T-helper 17 cell (primary cell): ENCODE results near the gene MAPK8IP2. TPM values are rescaled to one million over a fixed set of nuclear protein-coding genes. Genes with fewer than 3 reads are reported as not detected.

Source experiments
- ATAC-seq: fragments of 150-1000 bp; cut with Tn5 transposase; 2 replicates; pipeline ENCODE4 v1.10.0; 2021; ENCODE audit warnings: mild to moderate bottlenecking, moderate library complexity
- DNase-seq, 3 donors: peaks; one replicate each; pipeline versions ENCODE4 v3.0.0 to v3.0.0-alpha.2; 2020 to 2021
- H3K9me3 ChIP-seq: one replicate; pipeline ENCODE4 v1.7.0; 2013; ENCODE audit warnings: low read length, mild to moderate bottlenecking; ENCODE audit not compliant: control insufficient read depth, poor library complexity, severe bottlenecking
- H3K27ac Mint-ChIP-seq: one replicate; pipeline ENCODE4 v1.8.0; 2022; ENCODE audit warnings: mild to moderate bottlenecking, moderate library complexity, mixed read lengths
- H3K27me3 Mint-ChIP-seq: one replicate; pipeline ENCODE4 v1.8.0; 2022; ENCODE audit warnings: mixed read lengths
- H3K36me3 Mint-ChIP-seq: one replicate; pipeline ENCODE4 v1.8.0; 2022; ENCODE audit warnings: low read depth, mixed read lengths
- H3K4me1 Mint-ChIP-seq: one replicate; pipeline ENCODE4 v1.8.0; 2022; ENCODE audit warnings: mild to moderate bottlenecking, mixed read lengths
- H3K4me3 Mint-ChIP-seq: one replicate; pipeline ENCODE4 v1.8.0; 2022; ENCODE audit warnings: mild to moderate bottlenecking, moderate library complexity, mixed read lengths
- total RNA-seq, 4 donors: library from RNA in 2 of 4; stranded (reverse) in 2 of 4; gene quantifications; one replicate each; pipeline ENCODE4 v1.2.3 and lab custom pipeline; 2022 to 2026

The MAPK8IP2 gene
- total RNA-seq, 2 donors from 2014 or later: 0.08 to 0.17 TPM

DNA sequence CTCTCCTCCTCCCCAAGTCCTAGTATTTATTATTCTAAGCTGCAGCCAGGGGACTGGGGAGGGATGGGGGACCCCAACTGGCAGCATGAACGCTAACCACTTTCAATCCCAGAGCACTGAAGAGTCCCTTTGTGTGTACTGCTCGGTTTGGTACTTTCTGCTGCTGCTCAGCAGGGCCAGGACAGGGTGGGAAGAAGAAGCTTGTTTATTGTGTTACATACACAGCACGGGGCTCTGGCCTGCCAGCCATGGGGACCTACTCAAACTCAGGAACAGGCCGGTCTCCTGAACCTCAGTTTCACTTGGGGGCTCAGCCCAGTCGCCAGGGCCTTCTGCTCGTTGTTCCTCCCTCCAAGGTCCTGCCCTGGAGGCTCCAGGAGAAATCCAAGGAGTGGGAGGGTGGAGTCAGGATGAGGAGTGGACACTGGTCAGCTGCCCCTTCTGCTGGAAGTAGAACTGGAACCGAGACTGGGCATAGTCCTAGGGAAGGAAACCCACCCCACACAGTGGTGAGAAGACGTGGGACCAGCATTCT lies 21.8 kb upstream of the MAPK8IP2 start:
- Mint-ChIP-seq H3K4me3 (no peak overlapping the region), H3K27ac (peak overlapping the region; percentile 39), H3K4me1 (peaks cover 20% of the 10 kb centered on the region), H3K27me3 (no peaks in the 10 kb centered on the region), H3K36me3 (no peaks in the 10 kb centered on the region)
- no peaks in the 10 kb centered on the region for H3K9me3 ChIP-seq
- DNase-seq (no peak), ATAC-seq (no peak)

DNA sequence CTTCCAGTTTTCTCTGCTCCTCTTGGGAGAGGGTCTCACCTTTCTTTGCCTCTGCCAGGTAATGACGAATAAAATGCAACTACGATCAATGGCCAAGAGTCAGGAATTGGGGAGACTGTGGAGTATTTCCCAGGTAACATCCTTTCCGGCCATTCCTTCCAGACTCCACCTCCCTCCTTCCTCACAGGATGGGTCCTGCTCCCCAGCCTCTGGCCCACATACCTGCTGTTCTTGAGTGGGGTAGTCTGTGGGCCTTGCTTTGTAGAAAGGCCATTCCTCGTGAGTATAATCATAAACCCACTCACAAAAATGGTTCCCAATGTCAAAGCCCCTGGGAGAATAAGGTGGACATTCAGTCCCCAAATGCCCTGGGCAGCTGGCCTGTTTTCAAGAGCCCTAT lies 20.8 kb upstream of the MAPK8IP2 start:
- no peak for DNase-seq
- no peaks in the 10 kb centered on the region for H3K36me3 Mint-ChIP-seq
- H3K4me1 Mint-ChIP-seq: peaks cover 20% of the 10 kb centered on the region
- H3K9me3 ChIP-seq: no peaks in the 10 kb centered on the region
- H3K27me3 Mint-ChIP-seq: no peaks in the 10 kb centered on the region
- H3K27ac Mint-ChIP-seq: peak overlapping the region; percentile 39
- no peak for ATAC-seq
- no peak overlapping the region for H3K4me3 Mint-ChIP-seq

GRCh38 chr22:50581031-50581949 lies 19.3 kb upstream of the MAPK8IP2 start:
- Mint-ChIP-seq H3K27ac (peak overlapping the region; percentile 84), H3K4me3 (peak overlapping the region; percentile 95), H3K27me3 (no peaks in the 10 kb centered on the region), H3K4me1 (peaks cover 19% of the 10 kb centered on the region), H3K36me3 (no peaks in the 10 kb centered on the region)
- ATAC-seq: no peak
- H3K9me3 ChIP-seq: no peaks in the 10 kb centered on the region
- DNase-seq: no peak

- Mint-ChIP-seq H3K27me3 (no peaks in the 10 kb centered on the region), H3K4me1 (peaks cover 18% of the 10 kb centered on the region), H3K27ac (peak overlapping the region; percentile 84), H3K4me3 (peak overlapping the region; percentile 95), H3K36me3 (no peaks in the 10 kb centered on the region)
- no peaks in the 10 kb centered on the region for H3K9me3 ChIP-seq
- DNase-seq (peak in 1 of 3 donors; percentile 19), ATAC-seq (no peak)
Observed at GRCh38 chr22:50581950-50582492, 18.6 kb upstream of the MAPK8IP2 start.

GRCh38 chr22:50582493-50583293 lies 17.9 kb upstream of the MAPK8IP2 start, which contains the start of gene CHKB:
CHKB (minus strand) TSS chr22:50582849; CDS start chr22:50582781, 68 bp downstream.
- H3K9me3 ChIP-seq: no peaks in the 10 kb centered on the region
- Mint-ChIP-seq H3K36me3 (no peaks in the 10 kb centered on the region), H3K27me3 (no peaks in the 10 kb centered on the region), H3K4me1 (peaks cover 12% of the 10 kb centered on the region), H3K4me3 (peak within 1 kb of the TSS; percentile 95), H3K27ac (peak within 1 kb of the TSS; percentile 84)
- DNase-seq: peak; percentile 97 to 98 (median 97)
- peak; percentile 95 for ATAC-seq

GRCh38 chr22:50583294-50583861 lies 17.2 kb upstream of the MAPK8IP2 start:
- Mint-ChIP-seq H3K4me3 (peak overlapping the region; percentile 95), H3K4me1 (peaks cover 12% of the 10 kb centered on the region), H3K27me3 (no peaks in the 10 kb centered on the region), H3K27ac (peak overlapping the region; percentile 75), H3K36me3 (no peaks in the 10 kb centered on the region)
- DNase-seq: no peak
- ATAC-seq: peak; percentile 12
- no peaks in the 10 kb centered on the region for H3K9me3 ChIP-seq

DNA sequence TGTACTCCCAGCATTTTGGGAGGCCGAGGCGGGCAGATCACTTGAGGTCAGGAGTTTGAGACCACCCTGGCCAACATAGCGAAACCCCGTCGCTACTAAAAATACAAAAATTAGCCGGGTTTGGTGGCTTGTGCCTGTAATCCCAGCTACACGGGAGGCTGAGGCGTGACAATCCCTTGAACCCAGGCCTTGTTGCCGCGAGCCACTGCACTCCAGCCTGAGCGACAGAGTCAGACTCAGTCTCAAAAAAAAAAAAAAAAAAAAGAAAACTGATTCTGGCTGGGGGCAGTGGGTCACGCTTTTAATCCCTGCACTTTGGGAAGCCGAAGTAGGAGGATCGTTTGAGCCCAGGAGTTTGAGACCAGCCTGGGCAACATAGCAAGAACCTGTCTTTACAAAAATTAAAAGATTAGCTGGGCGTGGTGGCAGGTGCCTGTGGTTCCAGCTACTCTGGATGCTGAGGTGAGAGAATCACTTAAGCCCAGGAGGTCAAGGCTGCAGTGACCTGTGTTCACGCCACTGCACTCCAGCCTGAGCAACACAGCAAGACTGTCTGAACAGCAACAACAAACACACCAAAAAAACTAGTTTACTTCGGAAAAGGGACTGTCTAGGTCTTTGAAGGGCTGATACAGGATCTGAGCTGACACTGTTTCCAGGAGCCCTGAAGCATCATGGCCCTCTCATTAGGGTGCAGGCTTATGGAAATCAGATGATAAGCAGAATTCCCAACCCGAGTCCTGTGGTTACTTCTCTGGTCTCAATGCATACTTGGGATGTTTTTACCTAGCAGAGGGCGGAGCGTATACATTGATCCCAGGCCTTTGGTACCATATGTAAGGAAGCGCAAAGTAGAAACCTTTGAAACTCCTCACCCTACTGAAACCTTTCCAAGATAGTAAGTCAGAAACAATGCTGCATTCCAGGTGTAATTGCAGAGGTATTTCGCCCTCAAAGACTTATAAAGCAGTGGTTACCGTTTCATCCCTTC lies 16.2 kb upstream of the MAPK8IP2 start:
- H3K27ac Mint-ChIP-seq: no peak overlapping the region
- peak overlapping the region; percentile 95 for H3K4me3 Mint-ChIP-seq
- H3K4me1 Mint-ChIP-seq: peaks cover 12% of the 10 kb centered on the region
- no peaks in the 10 kb centered on the region for H3K27me3 Mint-ChIP-seq
- ATAC-seq: no peak
- no peak for DNase-seq
- no peaks in the 10 kb centered on the region for H3K36me3 Mint-ChIP-seq
- H3K9me3 ChIP-seq: no peaks in the 10 kb centered on the region

DNA sequence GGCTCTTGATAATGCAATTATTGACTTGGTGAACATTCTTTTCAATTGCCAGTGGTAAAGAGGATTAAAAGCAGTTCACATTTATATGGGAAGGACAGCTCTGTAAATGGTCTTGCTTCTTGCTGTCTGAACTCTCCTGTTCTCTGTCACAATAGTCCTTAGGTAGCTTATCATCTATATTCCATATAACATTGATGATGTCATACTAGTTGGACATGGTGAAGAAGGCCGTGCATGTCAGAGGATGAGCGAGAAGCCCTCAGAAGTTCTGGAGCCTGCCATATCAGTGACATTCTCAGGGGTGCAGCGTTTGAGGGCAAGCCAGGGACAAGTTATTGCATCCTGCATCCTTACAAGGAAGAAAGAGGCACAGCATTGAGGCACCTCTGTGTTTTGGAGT lies 15.4 kb upstream of the MAPK8IP2 start:
- ATAC-seq (no peak), DNase-seq (no peak)
- Mint-ChIP-seq H3K4me3 (no peak overlapping the region), H3K36me3 (no peaks in the 10 kb centered on the region), H3K4me1 (peaks cover 7% of the 10 kb centered on the region), H3K27me3 (no peaks in the 10 kb centered on the region), H3K27ac (no peak overlapping the region)
- no peaks in the 10 kb centered on the region for H3K9me3 ChIP-seq

GRCh38 chr22:50585781-50586180 lies 14.8 kb upstream of the MAPK8IP2 start:
- H3K4me3 Mint-ChIP-seq: no peak overlapping the region

GRCh38 chr22:50586416-50586815 lies 14.2 kb upstream of the MAPK8IP2 start:
- H3K27me3 Mint-ChIP-seq: no peaks in the 10 kb centered on the region
- peaks cover 11% of the 10 kb centered on the region for H3K4me1 Mint-ChIP-seq
- DNase-seq: no peak
- no peak overlapping the region for H3K27ac Mint-ChIP-seq
- no peaks in the 10 kb centered on the region for H3K36me3 Mint-ChIP-seq
- no peak for ATAC-seq
- no peak overlapping the region for H3K4me3 Mint-ChIP-seq
- H3K9me3 ChIP-seq: no peaks in the 10 kb centered on the region

More at GRCh38 chr22:50585781-50586180, 14.8 kb upstream of the MAPK8IP2 start:
- no peak for ATAC-seq
- no peak overlapping the region for H3K27ac Mint-ChIP-seq
- no peaks in the 10 kb centered on the region for H3K27me3 Mint-ChIP-seq
- no peak for DNase-seq
- no peaks in the 10 kb centered on the region for H3K36me3 Mint-ChIP-seq
- peaks cover 7% of the 10 kb centered on the region for H3K4me1 Mint-ChIP-seq
- no peaks in the 10 kb centered on the region for H3K9me3 ChIP-seq

DNA sequence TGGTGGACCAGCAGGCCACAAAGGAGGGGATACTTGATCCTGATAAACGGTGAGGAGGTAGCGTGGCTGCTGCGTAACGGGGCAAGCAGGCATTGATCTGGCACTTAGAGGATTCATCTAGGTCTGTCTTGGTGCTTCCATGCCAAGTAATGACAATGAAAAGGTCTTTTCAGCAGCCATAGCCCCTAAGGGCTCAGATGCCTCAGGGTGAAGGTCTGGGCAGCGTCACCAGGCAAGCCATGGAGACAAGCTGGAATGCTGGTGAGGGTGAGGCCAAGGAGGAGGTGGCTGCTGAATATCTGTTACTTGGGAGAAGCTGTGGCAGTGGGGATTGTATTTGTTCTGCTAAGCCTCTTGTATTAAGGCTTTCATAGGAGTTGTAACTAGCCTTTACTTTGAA lies 13.2 kb upstream of the MAPK8IP2 start:
- H3K4me3 Mint-ChIP-seq: no peak overlapping the region
- DNase-seq: no peak
- no peaks in the 10 kb centered on the region for H3K9me3 ChIP-seq
- ATAC-seq: no peak
- H3K27me3 Mint-ChIP-seq: no peaks in the 10 kb centered on the region
- H3K4me1 Mint-ChIP-seq: peaks cover 11% of the 10 kb centered on the region
- H3K36me3 Mint-ChIP-seq: no peaks in the 10 kb centered on the region
- H3K27ac Mint-ChIP-seq: no peak overlapping the region

GRCh38 chr22:50595189-50595588 lies 5.4 kb upstream of the MAPK8IP2 start:
- no peaks in the 10 kb centered on the region for H3K9me3 ChIP-seq
- H3K4me3 Mint-ChIP-seq: no peak overlapping the region
- H3K27me3 Mint-ChIP-seq: peaks cover 16% of the 10 kb centered on the region
- ATAC-seq: no peak
- no peak for DNase-seq
- H3K4me1 Mint-ChIP-seq: peaks cover 4% of the 10 kb centered on the region
- no peaks in the 10 kb centered on the region for H3K36me3 Mint-ChIP-seq
- peak overlapping the region; percentile 65 for H3K27ac Mint-ChIP-seq
